Measurements from ENCODE around the gene OR8H2. TPM values are rescaled to one million over a fixed set of nuclear protein-coding genes. Genes with fewer than 3 reads are reported as not detected.
"Not testable (repeated sequence)": the region's sequence is repeated elsewhere in the genome, so short reads cannot be mapped to it uniquely, and the experiment has no call there.

OR8H2 gene
- polyA plus RNA-seq, 1 of the 3 experiments (the other 2 are of a cell fraction): not detected

GRCh38 chr11:56122073-56122472, 18.6 kb downstream of the OR8H2 start, which contains the start of gene OR8H3:
Gene OR8H3, plus strand, starts transcription at chr11:56122373. Its CDS starts 0 bp downstream, at chr11:56122373.
- POLR2A ChIA-PET: no interaction called here

GRCh38 chr11:56140151-56140661, 36.7 kb downstream of the OR8H2 start, which contains the start of gene OR8J3:
Gene OR8J3, minus strand, starts transcription at chr11:56140201. Its CDS starts 2,483 bp downstream, at chr11:56137718.
- Histone ChIP-seq H3K27ac (ENCODE audit: low read depth in 2 of 2, low read length in 1 of 2) (no peak within 1 kb of the TSS), H3K9ac (no peak within 1 kb of the TSS), H2AFZ (ENCODE audit: low read depth) (no peak within 1 kb of the TSS), H3F3A (replicated peaks; ENCODE audit: insufficient read depth) (no peaks in the 10 kb centered on the region), H3K4me2 (no peak within 1 kb of the TSS), H3K4me1 (ENCODE audit: control insufficient read depth in 1 of 2, insufficient read depth in 2 of 2, low read depth in 1 of 2, low read length in 1 of 2) (no peaks in the 10 kb centered on the region), H3K79me2 (ENCODE audit: insufficient read depth) (no peaks in the 10 kb centered on the region), H4K20me1 (ENCODE audit: insufficient read depth) (no peaks in the 10 kb centered on the region), H3K36me3 (replicated peaks in 1 of 2; ENCODE audit: control insufficient read depth in 1 of 2, insufficient read depth in 2 of 2, low read length in 1 of 2) (no peaks in the 10 kb centered on the region), H3K9me2 (no peaks in the 10 kb centered on the region), H3K4me3 (ENCODE audit: low read depth in 2 of 2, low read length in 1 of 2) (no peak within 1 kb of the TSS), H3K27me3 (ENCODE audit: insufficient read depth) (no peaks in the 10 kb centered on the region), H3K9me3 (no peaks in the 10 kb centered on the region)
- DNase-seq: no peak
- ChIA-PET CTCF (no interaction called here), POLR2A (no interaction called here)
- TF ChIP-seq EZH2phosphoT487 (IDR thresholded peaks at IDR 0.05; ENCODE audit: borderline replicate concordance, low read depth): no peak
- TF ChIP-seq MEF2A (IDR thresholded peaks at IDR 0.05; ENCODE audit: borderline replicate concordance, low read depth): no peak
- TF ChIP-seq FOXJ3 (CRISPR knock-in tag; IDR thresholded peaks at IDR 0.05): no peak
- TF ChIP-seq GABPA (IDR thresholded peaks at IDR 0.05; ENCODE audit: low read depth): no peak
- no peak for TF ChIP-seq TAF1 (IDR thresholded peaks at IDR 0.05; ENCODE audit: borderline replicate concordance, low read depth, low read length)
- no peak for TF ChIP-seq ELF1 (IDR thresholded peaks at IDR 0.05)
- TF ChIP-seq CTCF (IDR thresholded peaks at IDR 0.05): no peak
- TF ChIP-seq MAX (IDR thresholded peaks at IDR 0.05; ENCODE audit: low read depth): no peak
- no peak for TF ChIP-seq MXI1 (IDR thresholded peaks at IDR 0.05; ENCODE audit: low read depth, low read length)
- TF ChIP-seq RFX5 (IDR thresholded peaks at IDR 0.05; ENCODE audit: low read length): no peak
- TF ChIP-seq USF1 (IDR thresholded peaks at IDR 0.05; ENCODE audit: borderline replicate concordance, low read depth): no peak

More at GRCh38 chr11:56122073-56122472, 18.6 kb downstream of the OR8H2 start, which contains the start of gene OR8H3:
- no peaks in the 10 kb centered on the region for H3K27me3 ChIP-seq (ENCODE audit: insufficient read depth)
- TF ChIP-seq YY1 (IDR thresholded peaks at IDR 0.05; ENCODE audit: low read depth) (no peak), FOSL2 (IDR thresholded peaks at IDR 0.05; ENCODE audit: borderline replicate concordance, low read depth) (no peak)
- CTCF ChIA-PET: no interaction called here
- DNase-seq: no peak
- no peaks in the 10 kb centered on the region for H3K79me2 ChIP-seq (ENCODE audit: insufficient read depth)
- no peak within 1 kb of the TSS for H3K9ac ChIP-seq
- H3K9me3 ChIP-seq: no peaks in the 10 kb centered on the region
- H4K20me1 ChIP-seq (ENCODE audit: insufficient read depth): no peaks in the 10 kb centered on the region
- no peak within 1 kb of the TSS for H3K4me2 ChIP-seq
- H3K4me1 ChIP-seq (ENCODE audit: control insufficient read depth in 1 of 2, insufficient read depth in 2 of 2, low read depth in 1 of 2, low read length in 1 of 2): no peaks in the 10 kb centered on the region
- under 1% methylated on average over 6 of the region's 6 CpGs for WGBS (ENCODE audit: low lambda C conversion rate)
- H3K36me3 ChIP-seq (replicated peaks in 1 of 2; ENCODE audit: control insufficient read depth in 1 of 2, insufficient read depth in 2 of 2, low read length in 1 of 2): no peaks in the 10 kb centered on the region
- no peak within 1 kb of the TSS for H2AFZ ChIP-seq (ENCODE audit: low read depth)
- no peak within 1 kb of the TSS for H3K27ac ChIP-seq (ENCODE audit: low read depth in 2 of 2, low read length in 1 of 2)
- H3K9me2 ChIP-seq: no peaks in the 10 kb centered on the region
- H3F3A ChIP-seq (replicated peaks; ENCODE audit: insufficient read depth): no peaks in the 10 kb centered on the region
- no peak within 1 kb of the TSS for H3K4me3 ChIP-seq (ENCODE audit: low read depth in 2 of 2, low read length in 1 of 2)

GRCh38 chr11:56143681-56144080, 40.2 kb downstream of the OR8H2 start:
- 42% methylated on average over 8 of the region's 30 CpGs for WGBS (ENCODE audit: low lambda C conversion rate)
- H3K4me2 ChIP-seq; POLR2A ChIA-PET; H2AFZ ChIP-seq (ENCODE audit: low read depth); H4K20me1 ChIP-seq (ENCODE audit: insufficient read depth); H3K27me3 ChIP-seq (ENCODE audit: insufficient read depth); H3F3A ChIP-seq (replicated peaks; ENCODE audit: insufficient read depth); CTCF ChIA-PET; H3K4me3 ChIP-seq (ENCODE audit: low read depth in 2 of 2, low read length in 1 of 2); H3K9me2 ChIP-seq; H3K9ac ChIP-seq; H3K79me2 ChIP-seq (ENCODE audit: insufficient read depth); DNase-seq; H3K27ac ChIP-seq (ENCODE audit: low read depth in 2 of 2, low read length in 1 of 2); H3K36me3 ChIP-seq (replicated peaks in 1 of 2; ENCODE audit: control insufficient read depth in 1 of 2, insufficient read depth in 2 of 2, low read length in 1 of 2); H3K4me1 ChIP-seq (ENCODE audit: control insufficient read depth in 1 of 2, insufficient read depth in 2 of 2, low read depth in 1 of 2, low read length in 1 of 2); H3K9me3 ChIP-seq: not testable (repeated sequence)
